ENCODE measurements around the gene LRIT2.
"Not testable (repeated sequence)": the region's sequence is repeated elsewhere in the genome, so short reads cannot be mapped to it uniquely, and the experiment has no call there.

LRIT2 gene

GRCh38 chr10:84177541-84178141 lies 47.7 kb downstream of the LRIT2 start:
- Histone ChIP-seq H3K36me3 (ENCODE audit: insufficient read depth, low read length) (no peaks in the 10 kb centered on the region), H3K4me3 (ENCODE audit: low read depth in 1 of 2, low read length in 2 of 2) (no peak overlapping the region), H3K27me3 (ENCODE audit: control insufficient read depth in 1 of 2, insufficient read depth in 2 of 2, low read length in 2 of 2) (no peaks in the 10 kb centered on the region), H3K4me1 (ENCODE audit: insufficient read depth, low read length) (peaks cover 6% of the 10 kb centered on the region), H3K9me3 (ENCODE audit: low read length) (no peaks in the 10 kb centered on the region), H3K27ac (ENCODE audit: low read depth, low read length) (no peak overlapping the region), H3K9ac (ENCODE audit: low read length) (no peak overlapping the region)

GRCh38 chr10:84176836-84177474 lies 48.4 kb downstream of the LRIT2 start:
- H3K9ac ChIP-seq (ENCODE audit: low read length): no peak overlapping the region
- H3K9me3 ChIP-seq (ENCODE audit: low read length): no peaks in the 10 kb centered on the region
- peaks cover 6% of the 10 kb centered on the region for H3K4me1 ChIP-seq (ENCODE audit: insufficient read depth, low read length)
- no peak overlapping the region for H3K4me3 ChIP-seq (ENCODE audit: low read depth in 1 of 2, low read length in 2 of 2)
- H3K27ac ChIP-seq (ENCODE audit: low read depth, low read length): no peak overlapping the region
- H3K27me3 ChIP-seq (ENCODE audit: control insufficient read depth in 1 of 2, insufficient read depth in 2 of 2, low read length in 2 of 2): no peaks in the 10 kb centered on the region
- H3K36me3 ChIP-seq (ENCODE audit: insufficient read depth, low read length): no peaks in the 10 kb centered on the region

GRCh38 chr10:84176351-84176750 lies 49.0 kb downstream of the LRIT2 start:
- Histone ChIP-seq H3K4me3 (ENCODE audit: low read depth in 1 of 2, low read length in 2 of 2) (no peak overlapping the region), H3K9ac (ENCODE audit: low read length) (no peak overlapping the region), H3K27ac (ENCODE audit: low read depth, low read length) (no peak overlapping the region)

DNA sequence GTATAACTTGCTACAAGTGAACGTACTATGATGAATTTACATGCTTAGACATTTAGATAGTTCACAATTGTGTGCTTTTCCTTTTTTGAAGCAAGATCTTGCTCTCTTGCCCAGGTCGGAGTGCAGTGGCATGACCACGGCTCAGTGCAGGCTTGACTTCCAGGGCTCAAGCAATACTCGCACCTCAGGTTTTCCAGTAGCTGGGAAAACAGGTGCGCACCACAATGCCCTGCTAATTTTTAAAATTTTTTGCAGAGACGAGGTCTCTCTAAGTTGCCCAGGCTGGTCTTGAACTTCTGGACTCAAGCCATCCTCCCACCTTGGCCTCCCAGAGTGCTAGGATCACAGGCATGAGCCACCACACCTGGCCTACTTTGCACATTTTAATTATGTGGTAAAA lies 49.9 kb downstream of the LRIT2 start:
- H3K9me3 ChIP-seq (ENCODE audit: low read length): no peaks in the 10 kb centered on the region
- H3K36me3 ChIP-seq (ENCODE audit: insufficient read depth, low read length): no peaks in the 10 kb centered on the region
- no peaks in the 10 kb centered on the region for H3K27me3 ChIP-seq (ENCODE audit: control insufficient read depth in 1 of 2, insufficient read depth in 2 of 2, low read length in 2 of 2)
- peaks cover 6% of the 10 kb centered on the region for H3K4me1 ChIP-seq (ENCODE audit: insufficient read depth, low read length)
- no peak overlapping the region for H3K4me3 ChIP-seq (ENCODE audit: low read depth in 1 of 2, low read length in 2 of 2)
- no peak overlapping the region for H3K9ac ChIP-seq (ENCODE audit: low read length)
- no peak overlapping the region for H3K27ac ChIP-seq (ENCODE audit: low read depth, low read length)

More at GRCh38 chr10:84176351-84176750, 49.0 kb downstream of the LRIT2 start:
- H3K36me3 ChIP-seq (ENCODE audit: insufficient read depth, low read length): no peaks in the 10 kb centered on the region
- no peaks in the 10 kb centered on the region for H3K9me3 ChIP-seq (ENCODE audit: low read length)
- peaks cover 6% of the 10 kb centered on the region for H3K4me1 ChIP-seq (ENCODE audit: insufficient read depth, low read length)
- no peaks in the 10 kb centered on the region for H3K27me3 ChIP-seq (ENCODE audit: control insufficient read depth in 1 of 2, insufficient read depth in 2 of 2, low read length in 2 of 2)

DNA sequence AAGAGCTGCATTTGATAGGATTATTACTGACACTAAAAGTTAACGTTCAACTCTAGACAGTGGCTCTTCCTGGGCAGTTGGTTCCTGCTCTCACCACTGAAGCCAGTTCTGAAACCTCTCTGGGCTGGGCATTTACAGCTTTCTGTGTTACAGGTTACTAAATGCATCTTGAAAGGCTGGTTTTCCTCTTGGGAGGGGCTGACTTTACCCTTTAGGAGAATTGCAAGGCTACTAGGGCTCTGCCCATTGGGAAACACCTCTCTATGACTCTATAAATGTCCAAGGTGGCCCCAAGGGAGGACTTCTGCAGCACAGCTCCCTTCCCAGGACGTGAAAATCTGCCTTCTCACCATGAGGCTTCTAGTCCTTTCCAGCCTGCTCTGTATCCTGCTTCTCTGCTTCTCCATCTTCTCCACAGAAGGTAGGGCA lies 51.8 kb downstream of the LRIT2 start, which contains the start of gene GPR15LG:
TSS of gene GPR15LG (plus strand) at position 301 of the 429 bp plus-strand sequence. CDS start at position 352, 51 bp downstream.
- no peaks in the 10 kb centered on the region for H3K9me3 ChIP-seq (ENCODE audit: low read length)
- H3K4me3 ChIP-seq (ENCODE audit: low read depth in 1 of 2, low read length in 2 of 2): no peak within 1 kb of the TSS
- no peak within 1 kb of the TSS for H3K27ac ChIP-seq (ENCODE audit: low read depth, low read length)
- H3K27me3 ChIP-seq (ENCODE audit: control insufficient read depth in 1 of 2, insufficient read depth in 2 of 2, low read length in 2 of 2): no peaks in the 10 kb centered on the region
- H3K36me3 ChIP-seq (ENCODE audit: insufficient read depth, low read length): no peaks in the 10 kb centered on the region
- H3K4me1 ChIP-seq (ENCODE audit: insufficient read depth, low read length): no peaks in the 10 kb centered on the region
- no peak within 1 kb of the TSS for H3K9ac ChIP-seq (ENCODE audit: low read length)

GRCh38 chr10:84172467-84173356 lies 52.6 kb downstream of the LRIT2 start:
- Histone ChIP-seq H3K4me1 (ENCODE audit: insufficient read depth, low read length) (no peaks in the 10 kb centered on the region), H3K9ac (ENCODE audit: low read length) (no peak overlapping the region), H3K36me3 (ENCODE audit: insufficient read depth, low read length) (no peaks in the 10 kb centered on the region), H3K4me3 (ENCODE audit: low read depth in 1 of 2, low read length in 2 of 2) (no peak overlapping the region), H3K9me3 (ENCODE audit: low read length) (no peaks in the 10 kb centered on the region), H3K27ac (ENCODE audit: low read depth, low read length) (no peak overlapping the region), H3K27me3 (ENCODE audit: control insufficient read depth in 1 of 2, insufficient read depth in 2 of 2, low read length in 2 of 2) (no peaks in the 10 kb centered on the region)

- not testable (repeated sequence) for H3K27ac ChIP-seq (ENCODE audit: low read depth, low read length); H3K9ac ChIP-seq (ENCODE audit: low read length); H3K36me3 ChIP-seq (ENCODE audit: insufficient read depth, low read length); H3K27me3 ChIP-seq (ENCODE audit: control insufficient read depth in 1 of 2, insufficient read depth in 2 of 2, low read length in 2 of 2); H3K4me3 ChIP-seq (ENCODE audit: low read depth in 1 of 2, low read length in 2 of 2); H3K9me3 ChIP-seq (ENCODE audit: low read length); H3K4me1 ChIP-seq (ENCODE audit: insufficient read depth, low read length)
Measured at GRCh38 chr10:84171700-84172466, 53.5 kb downstream of the LRIT2 start.

- H3K4me1 ChIP-seq (ENCODE audit: insufficient read depth, low read length); H3K4me3 ChIP-seq (ENCODE audit: low read depth in 1 of 2, low read length in 2 of 2); H3K27me3 ChIP-seq (ENCODE audit: control insufficient read depth in 1 of 2, insufficient read depth in 2 of 2, low read length in 2 of 2); H3K9ac ChIP-seq (ENCODE audit: low read length); H3K27ac ChIP-seq (ENCODE audit: low read depth, low read length); H3K36me3 ChIP-seq (ENCODE audit: insufficient read depth, low read length); H3K9me3 ChIP-seq (ENCODE audit: low read length): not testable (repeated sequence)
Measured at GRCh38 chr10:84171237-84171636, 54.1 kb downstream of the LRIT2 start.

All from muscle layer of colon (tissue), 2 donors.